Keratinocyte (primary cell): ENCODE results near the gene GINS2.

Experiments used
- CTCF ChIP-seq, 3 experiments: IDR thresholded peaks in 1 of 3; conservative IDR thresholded peaks in 1 of 3; optimal IDR thresholded peaks in 1 of 3; 2 replicates in 2 of 3; 3 replicates in 1 of 3; pipeline versions ENCODE3 to v1.5.1; 2011; ENCODE audit warnings: low read length in 3 of 3, mild to moderate bottlenecking in 3 of 3, moderate library complexity in 2 of 3, control low read depth in 1 of 3, inconsistent platforms in 1 of 3; ENCODE audit not compliant: insufficient read depth in 2 of 3; ENCODE audit errors: extremely low read depth in 1 of 3
- EZH2 ChIP-seq: IDR thresholded peaks from one replicate; pipeline ENCODE4 v1.6.1; 2012; ENCODE audit warnings: inconsistent platforms, mild to moderate bottlenecking, low read length, moderate library complexity

- TF ChIP-seq CTCF (optimal IDR thresholded peaks at IDR 0.05 in 1 of 3, IDR thresholded peaks at IDR 0.05 in 1 of 3, conservative IDR thresholded peaks at IDR 0.05 in 1 of 3; ENCODE audit: extremely low read depth in 1 of 3, insufficient read depth in 2 of 3, low read length in 3 of 3) (no peak), EZH2 (no peak)
Observed at GRCh38 chr16:85637061-85637807, 51.5 kb downstream of the GINS2 start.
